Left lung (tissue), 10 donors: Measurements from ENCODE around the gene COLGALT1. TPM values are rescaled to one million over a fixed set of nuclear protein-coding genes. Genes with fewer than 3 reads are reported as not detected.

Experiments used
- ATAC-seq: fragments of 200-7000 bp; cut with Tn5 transposase; one replicate; pipeline ENCODE4 v1.9.1; 2020; ENCODE audit warnings: moderate library complexity
- DNase-seq, 4 donors: peaks; one replicate each; pipeline ENCODE4 v3.0.0-alpha.2; 2013 to 2020
- H3K27ac ChIP-seq, 2 donors: fragments of 200-600 bp; sonication (generic) in 1 of 2; one replicate each; pipeline versions ENCODE4 v1.5.0 to v1.8.0; 2020 to 2021
- H3K27me3 ChIP-seq, 2 donors: fragments of 200-600 bp; sonication (generic) in 1 of 2; one replicate each; pipeline versions ENCODE4 v1.5.0 to v1.8.0; 2020 to 2021
- H3K36me3 ChIP-seq, 2 donors: fragments of 200-600 bp; sonication (generic) in 1 of 2; one replicate each; pipeline versions ENCODE4 v1.5.0 to v1.8.0; 2020 to 2021
- H3K4me1 ChIP-seq, 2 donors: fragments of 200-600 bp; one replicate each; pipeline ENCODE4 v1.8.0; 2021
- H3K4me3 ChIP-seq, 2 donors: fragments of 200-600 bp; sonication (generic) in 1 of 2; one replicate each; pipeline versions ENCODE4 v1.5.0 to v1.8.0; 2020 to 2021; ENCODE audit warnings: mild to moderate bottlenecking in 1 of 2
- H3K9me3 ChIP-seq, 2 donors: fragments of 200-600 bp; sonication (generic) in 1 of 2; one replicate each; pipeline versions ENCODE4 v1.5.0 to v1.8.0; 2020 to 2021
- intact Hi-C, 2 donors: fragments of 100-400 bp; cut with DNase I; formaldehyde crosslinking; loops; one replicate each; pipeline versions ENCODE4 v1.11.2 to v1.14.2; 2022
- polyA plus RNA-seq, 6 donors: library from polyadenylated mRNA; unstranded; fragments of 120-200 nt; gene quantifications; one replicate each; pipeline ENCODE4 v1.2.1, GENCODE V29; 2013; ENCODE audit not compliant: insufficient read length in 6 of 6
- total RNA-seq, 2 donors: library from RNA; stranded (reverse); fragmentation: NEBNext Ultra II Directional; extraction: Animal tissue kit (Norgen Biotek cat#: 25700); gene quantifications; one replicate each; pipeline ENCODE4 v1.2.1, GENCODE V29; 2021
- TF ChIP-seq, protein P1 (sequence below), 2 donors: fragments of 200-600 bp; sonication (generic) in 1 of 2; IDR thresholded peaks; one replicate each; pipeline versions ENCODE4 v1.5.0 to v1.8.0; 2021; ENCODE audit warnings: antibody characterized with exemption in 2 of 2
- donor health status: DM: no; HTN: yes; CAD: no.
- donor health status: DM: no; HTN: no; CAD: no.

COLGALT1 gene
- total and polyA plus RNA-seq, 8 donors = 57.0 to 170 (median 65.1) TPM

DNA sequence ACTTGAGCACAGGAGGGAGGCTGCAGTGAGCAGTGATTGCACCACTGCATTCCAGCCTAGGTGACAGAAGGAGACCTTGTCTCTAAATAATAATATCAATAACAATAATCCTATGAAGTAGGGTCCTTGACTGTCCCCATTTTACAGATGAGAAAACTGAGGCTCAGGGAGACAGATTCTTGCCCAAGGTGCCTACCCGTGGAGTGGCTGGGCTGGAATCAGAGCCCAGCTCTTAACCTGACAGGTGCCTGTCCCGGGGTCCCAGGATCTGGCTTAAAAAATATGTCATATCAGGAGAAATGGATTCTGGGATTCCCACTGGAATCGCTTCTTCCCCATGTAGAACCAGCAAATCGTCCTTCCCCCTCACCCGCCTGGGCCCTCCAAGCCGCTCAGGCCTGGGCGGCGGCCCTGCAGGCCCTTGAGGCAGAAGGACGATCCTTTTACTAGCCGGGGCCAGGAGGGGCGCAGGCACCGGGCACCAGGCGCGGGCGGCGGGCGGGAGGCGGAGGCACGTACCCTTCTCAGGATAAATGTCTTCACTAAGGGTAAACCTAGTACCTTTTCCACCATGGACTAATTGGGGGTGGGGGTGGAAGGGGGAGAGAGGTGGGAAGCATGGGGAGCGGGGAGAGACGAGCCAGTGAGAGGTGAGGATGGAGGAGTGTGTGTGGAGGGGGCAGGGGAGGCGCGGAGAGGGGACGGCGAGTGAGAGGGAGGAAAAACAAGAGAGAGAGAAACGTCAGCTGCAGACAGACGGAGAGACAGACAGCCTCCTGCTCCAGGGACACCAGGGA lies 60.6 kb downstream of the COLGALT1 start:
- ATAC-seq (no peak), DNase-seq (no peak)
- Histone ChIP-seq H3K27ac (no peak overlapping the region), H3K36me3 (no peaks in the 10 kb centered on the region), H3K4me1 (peaks cover 0 to 5% of the 10 kb centered on the region in 2 donors), H3K27me3 (peaks cover 0 to 58% of the 10 kb centered on the region in 2 donors), H3K9me3 (no peaks in the 10 kb centered on the region), H3K4me3 (no peak overlapping the region)
- intact Hi-C loops = no loop called here
- TF ChIP-seq, protein P1, sequence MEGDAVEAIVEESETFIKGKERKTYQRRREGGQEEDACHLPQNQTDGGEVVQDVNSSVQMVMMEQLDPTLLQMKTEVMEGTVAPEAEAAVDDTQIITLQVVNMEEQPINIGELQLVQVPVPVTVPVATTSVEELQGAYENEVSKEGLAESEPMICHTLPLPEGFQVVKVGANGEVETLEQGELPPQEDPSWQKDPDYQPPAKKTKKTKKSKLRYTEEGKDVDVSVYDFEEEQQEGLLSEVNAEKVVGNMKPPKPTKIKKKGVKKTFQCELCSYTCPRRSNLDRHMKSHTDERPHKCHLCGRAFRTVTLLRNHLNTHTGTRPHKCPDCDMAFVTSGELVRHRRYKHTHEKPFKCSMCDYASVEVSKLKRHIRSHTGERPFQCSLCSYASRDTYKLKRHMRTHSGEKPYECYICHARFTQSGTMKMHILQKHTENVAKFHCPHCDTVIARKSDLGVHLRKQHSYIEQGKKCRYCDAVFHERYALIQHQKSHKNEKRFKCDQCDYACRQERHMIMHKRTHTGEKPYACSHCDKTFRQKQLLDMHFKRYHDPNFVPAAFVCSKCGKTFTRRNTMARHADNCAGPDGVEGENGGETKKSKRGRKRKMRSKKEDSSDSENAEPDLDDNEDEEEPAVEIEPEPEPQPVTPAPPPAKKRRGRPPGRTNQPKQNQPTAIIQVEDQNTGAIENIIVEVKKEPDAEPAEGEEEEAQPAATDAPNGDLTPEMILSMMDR (IDR thresholded peaks at IDR 0.05) = no peak

DNA sequence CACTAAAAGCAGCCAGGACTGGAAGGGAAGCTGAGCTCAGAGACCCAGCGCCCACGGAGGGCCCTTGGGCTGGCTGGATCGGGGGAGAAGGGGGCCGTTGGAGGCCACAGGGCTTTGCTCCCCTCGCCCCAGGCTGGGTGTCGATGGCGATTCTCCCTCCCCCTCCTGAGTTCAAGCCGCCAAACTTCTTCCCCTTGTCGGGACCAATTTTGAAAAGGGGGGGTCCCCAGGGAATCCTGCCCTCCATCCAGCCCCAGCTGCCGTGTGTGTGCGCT lies 61.2 kb downstream of the COLGALT1 start:
- H3K27me3 ChIP-seq = peaks cover 0 to 54% of the 10 kb centered on the region in 2 donors
- TF ChIP-seq, protein P1 (IDR thresholded peaks at IDR 0.05) = no peak
- peaks cover 0 to 1% of the 10 kb centered on the region in 2 donors for H3K9me3 ChIP-seq
- intact Hi-C loops = no loop called here
- no peak overlapping the region for H3K27ac ChIP-seq
- DNase-seq (no peak), ATAC-seq (no peak)
- H3K36me3 ChIP-seq = no peaks in the 10 kb centered on the region
- no peak overlapping the region for H3K4me3 ChIP-seq
- H3K4me1 ChIP-seq = peaks cover 0 to 5% of the 10 kb centered on the region in 2 donors

DNA sequence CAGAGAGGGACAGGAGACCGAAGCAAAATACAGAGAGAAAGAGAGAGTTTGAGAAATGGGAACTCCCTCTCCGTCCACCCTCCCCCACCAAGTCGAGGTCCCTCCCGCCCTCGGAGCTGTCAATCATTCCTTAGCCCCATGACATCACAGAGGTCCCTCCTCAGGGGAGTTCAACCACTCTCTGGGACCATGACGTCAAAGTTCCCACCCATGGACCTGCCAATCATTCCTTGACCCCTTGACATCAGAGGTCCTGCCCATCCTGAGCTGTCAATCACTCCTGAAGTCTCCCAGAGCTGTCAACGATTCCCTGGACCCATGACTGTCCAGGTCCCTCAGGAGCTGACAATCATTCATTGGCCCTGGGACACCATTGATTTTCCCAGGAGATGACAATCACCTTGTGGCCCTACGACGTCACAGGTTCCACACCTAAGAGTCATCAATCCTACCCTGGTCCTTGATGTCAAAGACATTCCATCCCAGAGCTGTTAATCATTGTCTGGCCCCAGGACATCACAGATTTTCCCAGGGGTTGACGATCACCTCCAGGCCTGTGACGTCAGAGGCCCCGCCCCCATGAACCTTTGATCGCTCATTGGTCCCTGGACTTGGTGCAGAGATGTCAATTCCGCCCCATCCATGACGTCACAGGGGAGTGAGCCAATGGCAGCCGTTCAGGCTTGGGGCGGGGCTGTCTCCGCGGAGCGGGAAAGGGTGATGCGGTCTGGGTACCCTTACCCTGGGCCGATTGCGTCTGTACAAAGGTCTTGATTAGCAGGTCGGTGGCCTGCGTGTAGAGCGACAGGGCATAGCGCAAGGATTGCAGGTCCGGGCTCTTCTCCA lies 61.7 kb downstream of the COLGALT1 start:
- no peak overlapping the region for H3K4me3 ChIP-seq
- H3K9me3 ChIP-seq = peaks cover 0 to 7% of the 10 kb centered on the region in 2 donors
- H3K27me3 ChIP-seq = peaks cover 0 to 49% of the 10 kb centered on the region in 2 donors
- intact Hi-C loops = no loop called here
- H3K4me1 ChIP-seq = peaks cover 0 to 5% of the 10 kb centered on the region in 2 donors
- no peak for DNase-seq
- H3K27ac ChIP-seq = no peak overlapping the region
- ATAC-seq = peak; percentile 18
- no peaks in the 10 kb centered on the region for H3K36me3 ChIP-seq
- TF ChIP-seq, protein P1 (IDR thresholded peaks at IDR 0.05) = no peak

DNA sequence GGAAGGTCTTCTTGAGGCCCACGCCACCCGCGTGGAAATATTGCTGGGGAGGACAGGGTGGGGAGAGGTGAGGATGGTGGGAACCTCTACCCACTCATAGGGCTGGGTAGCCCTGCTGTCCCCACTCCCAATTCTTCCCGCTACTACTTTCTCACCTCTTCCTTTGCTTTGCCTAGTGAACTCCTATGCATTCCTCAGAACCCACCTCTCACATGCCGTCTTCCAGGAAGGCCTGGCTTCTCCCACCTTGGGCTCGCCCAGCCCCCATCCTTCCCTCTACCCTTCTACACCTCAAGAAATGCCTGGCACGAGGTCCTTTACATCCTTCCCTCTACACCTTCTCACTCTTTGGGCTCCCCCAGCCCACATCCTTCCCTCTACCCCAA lies 62.4 kb downstream of the COLGALT1 start:
- TF ChIP-seq, protein P1 (IDR thresholded peaks at IDR 0.05) = no peak
- Histone ChIP-seq H3K27ac (no peak overlapping the region), H3K27me3 (peaks cover 0 to 49% of the 10 kb centered on the region in 2 donors), H3K9me3 (peaks cover 0 to 7% of the 10 kb centered on the region in 2 donors), H3K36me3 (no peaks in the 10 kb centered on the region), H3K4me1 (peaks cover 0 to 5% of the 10 kb centered on the region in 2 donors), H3K4me3 (no peak overlapping the region)
- DNase-seq (no peak), ATAC-seq (no peak)
- intact Hi-C loops = no loop called here

DNA sequence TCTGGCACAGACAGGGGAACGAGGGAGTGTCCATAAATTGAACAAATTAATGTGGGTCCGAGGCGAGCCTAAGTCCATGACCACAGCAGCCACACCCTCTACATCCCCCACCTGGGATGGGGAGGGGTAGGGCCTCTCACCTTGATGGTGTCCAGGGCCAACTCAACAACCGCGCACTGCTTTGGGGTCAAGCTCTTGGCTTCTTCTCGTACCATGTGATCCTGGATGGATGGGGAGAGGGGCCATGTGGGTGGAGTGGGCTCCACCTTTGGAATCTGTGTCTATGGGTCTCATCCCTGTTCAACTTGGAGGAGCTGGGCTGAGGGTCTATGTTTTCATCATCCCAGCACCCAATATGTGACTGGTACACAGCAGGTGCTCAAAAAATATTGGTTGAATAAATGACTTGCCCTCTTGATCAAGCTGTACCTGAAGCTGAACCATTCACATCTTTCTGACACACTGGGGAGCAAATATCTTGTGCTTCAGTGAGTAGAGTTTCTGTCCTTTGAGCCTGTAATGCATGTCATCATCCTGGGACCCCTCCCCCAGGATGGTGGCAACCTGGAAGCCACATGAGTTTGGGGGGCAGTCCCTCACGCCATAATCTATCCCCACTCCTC lies 62.9 kb downstream of the COLGALT1 start:
- TF ChIP-seq, protein P1 (IDR thresholded peaks at IDR 0.05) = no peak
- no peak for DNase-seq
- no peak overlapping the region for H3K4me3 ChIP-seq
- peaks cover 0 to 7% of the 10 kb centered on the region in 2 donors for H3K9me3 ChIP-seq
- H3K4me1 ChIP-seq = peaks cover 0 to 5% of the 10 kb centered on the region in 2 donors
- no peak overlapping the region for H3K27ac ChIP-seq
- ATAC-seq = no peak
- H3K27me3 ChIP-seq = peaks cover 0 to 49% of the 10 kb centered on the region in 2 donors
- intact Hi-C loops = no loop called here
- H3K36me3 ChIP-seq = no peaks in the 10 kb centered on the region
